ENCODE measurements around the gene DNAAF5. TPM values are rescaled to one million over a fixed set of nuclear protein-coding genes. Genes with fewer than 3 reads are reported as not detected.
A peak's percentile ranks its signal among the peaks of the same experiment; 100 is the strongest.

Gene DNAAF5
- total and polyA plus RNA-seq, 2 of the 13 experiments (the other 11 are each of a cell fraction or from before 2014, with no cell fraction given): 11.9 to 21.5 TPM

GRCh38 chr7:727104-727805, 756 bp downstream of the DNAAF5 start, which contains the start of gene PRKAR1B (continued):
- no peak for TF ChIP-seq SOX13 (IDR thresholded peaks at IDR 0.05)
- no peak for TF ChIP-seq SOX13 (CRISPR knock-in tag; conservative IDR thresholded peaks at IDR 0.05 in 1 of 2, IDR thresholded peaks at IDR 0.05 in 1 of 2)
- no peak for TF ChIP-seq ZBTB1 (CRISPR knock-in tag; IDR thresholded peaks at IDR 0.05; ENCODE audit: borderline replicate concordance)
- no peak for TF ChIP-seq ATF3 (CRISPR knock-in tag; IDR thresholded peaks at IDR 0.05)
- TF ChIP-seq ZC3H13 (CRISPR knock-in tag; IDR thresholded peaks at IDR 0.05): no peak
- no peak for TF ChIP-seq TFAP4 (IDR thresholded peaks at IDR 0.05; ENCODE audit: borderline replicate concordance, low read depth)
- TF ChIP-seq RAD51 (IDR thresholded peaks at IDR 0.05; ENCODE audit: borderline replicate concordance): no peak
- TF ChIP-seq U2AF2 (IDR thresholded peaks at IDR 0.05; ENCODE audit: low read depth, low read length): no peak
- TF ChIP-seq CENPT (CRISPR knock-in tag; IDR thresholded peaks at IDR 0.05; ENCODE audit: low read depth): no peak
- no peak for TF ChIP-seq GLMP (CRISPR knock-in tag; IDR thresholded peaks at IDR 0.05; ENCODE audit: borderline replicate concordance)
- TF ChIP-seq MYC (CRISPR knock-in tag; IDR thresholded peaks at IDR 0.05; ENCODE audit: borderline replicate concordance): peak; percentile 81; the same call in 1 of the 2 replicates
- no peak for TF ChIP-seq ZNF224 (CRISPR knock-in tag; IDR thresholded peaks at IDR 0.05)

Data from HepG2 (cell line).